ENCODE results near the gene MDC1. TPM values are rescaled to one million over a fixed set of nuclear protein-coding genes. Genes with fewer than 3 reads are reported as not detected.

Gene MDC1
- total and polyA plus RNA-seq, 10 donors: 7.8 to 47.7 (median 22.1) TPM

Small RNA genes within 50 kb of the gene (small RNA-seq; reads per million reads assigned to genes)
- gene RF00019 (0 reads per million in 4 donors), gene RN7SL353P (0 reads per million in 4 donors)

Other genes with a start within 250 kb of the MDC1 start
- 1,000 to 10,000 TPM; 1,072 to 2,111 (median 1,510) TPM for gene HLA-E, start 227.8 kb downstream of the MDC1 start, total RNA-seq
- gene HLA-E, start 227.8 kb downstream of the MDC1 start, polyA plus RNA-seq: 100 to 1,000 TPM; 514 to 675 (median 646) TPM
- 10 to 100 TPM; 28.0 to 84.6 (median 56.7) TPM for gene GNL1, start 160.8 kb downstream of the MDC1 start, total RNA-seq
- gene GNL1, start 160.8 kb downstream of the MDC1 start, polyA plus RNA-seq: 10 to 100 TPM; 40.3 to 55.6 (median 45.6) TPM
- 10 to 100 TPM in 6 of 7 donors, 1 to 10 TPM in 1; 8.1 to 19.6 (median 12.9) TPM for gene PRR3, start 160.0 kb downstream of the MDC1 start, total RNA-seq
- 10 to 100 TPM; 11.5 to 15.6 (median 12.9) TPM for gene PRR3, start 160.0 kb downstream of the MDC1 start, polyA plus RNA-seq
- gene ABCF1, start 145.8 kb downstream of the MDC1 start, total RNA-seq: 10 to 100 TPM; 30.7 to 53.5 (median 34.5) TPM
- 10 to 100 TPM; 12.8 to 27.7 (median 14.5) TPM for gene ABCF1, start 145.8 kb downstream of the MDC1 start, polyA plus RNA-seq
- 10 to 100 TPM; 53.5 to 86.2 (median 75.9) TPM for gene PPP1R10, start 100.0 kb downstream of the MDC1 start, total RNA-seq
- 10 to 100 TPM; 13.5 to 24.6 (median 13.6) TPM for gene PPP1R10, start 100.0 kb downstream of the MDC1 start, polyA plus RNA-seq
- 10 to 100 TPM; 41.2 to 63.4 (median 45.3) TPM for gene MRPS18B, start 99.4 kb downstream of the MDC1 start, total RNA-seq
- gene MRPS18B, start 99.4 kb downstream of the MDC1 start, polyA plus RNA-seq: 10 to 100 TPM; 48.8 to 74.0 (median 73.0) TPM
- gene ATAT1, start 90.4 kb downstream of the MDC1 start, total RNA-seq: 1 to 10 TPM; 2.4 to 9.7 (median 8.7) TPM
- 1 to 10 TPM; 3.6 to 4.9 (median 4.3) TPM for gene ATAT1, start 90.4 kb downstream of the MDC1 start, polyA plus RNA-seq
- gene C6orf136, start 70.1 kb downstream of the MDC1 start, total RNA-seq: 10 to 100 TPM; 15.4 to 24.2 (median 17.8) TPM
- 10 to 100 TPM; 12.1 to 28.0 (median 22.1) TPM for gene C6orf136, start 70.1 kb downstream of the MDC1 start, polyA plus RNA-seq
- gene DHX16, start 44.3 kb downstream of the MDC1 start, total RNA-seq: 10 to 100 TPM; 30.0 to 39.6 (median 35.4) TPM
- 10 to 100 TPM; 21.7 to 39.7 (median 33.8) TPM for gene DHX16, start 44.3 kb downstream of the MDC1 start, polyA plus RNA-seq
- 100 to 1,000 TPM; 128 to 187 (median 150) TPM for gene PPP1R18, start 30.6 kb downstream of the MDC1 start, total RNA-seq
- 100 to 1,000 TPM; 153 to 188 (median 186) TPM for gene PPP1R18, start 30.6 kb downstream of the MDC1 start, polyA plus RNA-seq
- gene NRM, start 26.3 kb downstream of the MDC1 start, total RNA-seq: 10 to 100 TPM in 6 of 7 donors, 1 to 10 TPM in 1; 9.8 to 13.8 (median 11.0) TPM
- 10 to 100 TPM; 14.1 to 19.6 (median 17.7) TPM for gene NRM, start 26.3 kb downstream of the MDC1 start, polyA plus RNA-seq
- 100 to 1,000 TPM; 189 to 344 (median 272) TPM for gene TUBB, start 3.1 kb upstream of the MDC1 start, total RNA-seq
- gene TUBB, start 3.1 kb upstream of the MDC1 start, polyA plus RNA-seq: 100 to 1,000 TPM; 109 to 203 (median 182) TPM
- 100 to 1,000 TPM; 125 to 205 (median 170) TPM for gene FLOT1, start 25.4 kb upstream of the MDC1 start, total RNA-seq
- gene FLOT1, start 25.4 kb upstream of the MDC1 start, polyA plus RNA-seq: 100 to 1,000 TPM; 116 to 178 (median 116) TPM
- gene IER3, start 27.3 kb upstream of the MDC1 start, total RNA-seq: 10 to 100 TPM; 29.8 to 62.2 (median 41.7) TPM
- 10 to 100 TPM; 19.8 to 29.4 (median 25.7) TPM for gene IER3, start 27.3 kb upstream of the MDC1 start, polyA plus RNA-seq
- gene DDR1, start 167.2 kb upstream of the MDC1 start, total RNA-seq: 10 to 100 TPM; 13.0 to 37.1 (median 23.8) TPM
- 10 to 100 TPM in 1 of 3 donors, 1 to 10 TPM in 2; 5.0 to 10.1 (median 8.0) TPM for gene DDR1, start 167.2 kb upstream of the MDC1 start, polyA plus RNA-seq
- gene GTF2H4, start 190.9 kb upstream of the MDC1 start, total RNA-seq: 10 to 100 TPM; 20.6 to 49.7 (median 28.3) TPM
- gene GTF2H4, start 190.9 kb upstream of the MDC1 start, polyA plus RNA-seq: 10 to 100 TPM; 21.9 to 40.0 (median 33.8) TPM
- 10 to 100 TPM; 16.4 to 30.7 (median 28.1) TPM for gene VARS2, start 197.0 kb upstream of the MDC1 start, total RNA-seq
- gene VARS2, start 197.0 kb upstream of the MDC1 start, polyA plus RNA-seq: 10 to 100 TPM; 15.5 to 38.2 (median 36.3) TPM
- gene SFTA2, start 214.9 kb upstream of the MDC1 start, total RNA-seq: under 1 TPM in 1 of 7 donors, not detected in 6; 0.47 TPM
- 1 to 10 TPM in 1 of 3 donors, under 1 TPM in 1, not detected in 1; 0.08 to 2.6 TPM for gene SFTA2, start 214.9 kb upstream of the MDC1 start, polyA plus RNA-seq
- not detected for gene MUCL3, start 223.7 kb upstream of the MDC1 start, total RNA-seq
- gene MUCL3, start 223.7 kb upstream of the MDC1 start, polyA plus RNA-seq: under 1 TPM in 1 of 3 donors, not detected in 2; 0.03 TPM

All from spleen (tissue), 11 donors.